NCI-H2081 (cell line): ENCODE data around the gene PANX3.
A peak's percentile ranks its signal among the peaks of the same experiment; 100 is the strongest.
"Not testable (repeated sequence)": the region's sequence is repeated elsewhere in the genome, so short reads cannot be mapped to it uniquely, and the experiment has no call there.

Source experiments
- DNase-seq, 2 experiments: peaks; one replicate each; lab custom pipeline; 2025; lab: John Stamatoyannopoulos, UW

PANX3 gene

GRCh38 chr11:124611064-124611463 is at the start of gene PANX3:
Gene PANX3, plus strand, starts transcription at chr11:124611428. Its CDS starts 129 bp downstream, at chr11:124611557.
- DNase-seq, result no peak

DNA sequence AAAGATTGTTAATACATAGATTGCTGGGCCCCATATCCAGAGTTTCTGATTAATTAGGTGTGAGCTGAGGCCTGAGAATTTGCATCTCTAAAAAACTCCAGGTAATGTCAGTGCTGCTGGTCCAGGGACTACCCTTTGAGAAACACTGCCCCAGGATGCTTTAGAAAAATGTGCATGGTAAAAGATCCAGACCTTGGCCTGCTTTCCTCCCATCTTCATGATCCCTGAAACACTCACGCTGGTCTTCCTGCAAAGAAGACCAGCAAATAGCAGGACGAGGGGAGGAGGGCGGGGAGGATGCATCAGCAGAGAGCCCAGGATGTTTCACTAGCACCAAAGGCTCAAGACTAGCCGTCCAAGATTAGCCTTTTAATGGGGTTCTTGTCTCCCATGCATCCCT is 41.5 kb upstream of the PANX3 start, which contains the start of gene OR8A1:
Gene OR8A1, plus strand, starts transcription at position 301 of the 400 bp plus-strand sequence. CDS start 123 bp downstream, outside the sequence.
- DNase-seq, result no peak

- no peak for DNase-seq
Observed at GRCh38 chr11:124570160-124570559, 41.1 kb upstream of the PANX3 start.

- no peak for DNase-seq
Observed at GRCh38 chr11:124577716-124578427, 33.4 kb upstream of the PANX3 start.

- DNase-seq, result no peak
Observed at GRCh38 chr11:124578761-124579160, 32.5 kb upstream of the PANX3 start.

DNA sequence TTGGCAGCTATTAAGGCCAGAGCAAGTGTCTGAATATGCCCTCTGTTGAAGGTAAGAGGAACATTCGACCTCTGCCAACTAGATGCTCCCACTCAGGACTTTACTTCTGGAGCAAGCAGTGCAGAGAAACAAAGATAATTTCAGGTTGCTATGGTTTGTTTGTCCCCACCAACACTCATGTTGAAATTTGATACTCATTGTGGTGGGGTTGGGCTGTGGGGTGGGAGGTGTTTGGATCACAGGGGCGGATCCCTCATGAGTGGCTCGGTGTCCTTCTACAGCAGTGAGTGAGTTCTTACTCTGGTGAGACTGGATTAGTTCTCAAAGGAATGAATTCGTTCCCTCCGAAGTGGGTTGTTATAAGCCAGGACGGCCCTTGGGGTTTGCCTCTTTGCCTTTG is 29.4 kb upstream of the PANX3 start:
- no peak for DNase-seq

- no peak for DNase-seq
Observed at GRCh38 chr11:124582565-124582964, 28.7 kb upstream of the PANX3 start.

- DNase-seq, result peak; percentile 2 to 74
Observed at GRCh38 chr11:124583781-124584180, 27.4 kb upstream of the PANX3 start.

GRCh38 chr11:124584681-124585372 is 26.4 kb upstream of the PANX3 start:
- no peak for DNase-seq

- DNase-seq, result peak; percentile 54 to 56
Observed at GRCh38 chr11:124586238-124586860, 24.9 kb upstream of the PANX3 start.

GRCh38 chr11:124591430-124591829 is 19.8 kb upstream of the PANX3 start:
- DNase-seq, result no peak

- DNase-seq, result no peak
Observed at GRCh38 chr11:124592627-124593026, 18.6 kb upstream of the PANX3 start.

DNA sequence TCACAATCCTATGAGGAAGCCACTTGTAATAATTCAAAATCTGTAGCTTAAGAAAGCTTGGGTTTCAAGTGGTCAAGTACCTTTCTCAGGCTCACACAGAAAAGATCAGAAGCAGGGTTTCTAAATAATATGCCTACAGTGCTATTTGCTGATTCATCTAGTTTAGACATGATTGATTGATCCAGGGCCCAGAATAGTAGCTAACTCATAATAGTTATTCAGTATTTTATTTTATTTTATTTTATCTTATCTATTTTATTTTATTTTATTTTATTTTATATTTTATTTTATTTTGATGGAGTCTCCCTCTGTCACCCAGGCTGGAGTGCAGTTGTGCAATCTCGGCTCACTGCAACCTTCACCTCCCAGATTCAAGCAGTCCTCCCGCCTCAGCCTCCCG is 15.9 kb upstream of the PANX3 start:
- no peak for DNase-seq

DNA sequence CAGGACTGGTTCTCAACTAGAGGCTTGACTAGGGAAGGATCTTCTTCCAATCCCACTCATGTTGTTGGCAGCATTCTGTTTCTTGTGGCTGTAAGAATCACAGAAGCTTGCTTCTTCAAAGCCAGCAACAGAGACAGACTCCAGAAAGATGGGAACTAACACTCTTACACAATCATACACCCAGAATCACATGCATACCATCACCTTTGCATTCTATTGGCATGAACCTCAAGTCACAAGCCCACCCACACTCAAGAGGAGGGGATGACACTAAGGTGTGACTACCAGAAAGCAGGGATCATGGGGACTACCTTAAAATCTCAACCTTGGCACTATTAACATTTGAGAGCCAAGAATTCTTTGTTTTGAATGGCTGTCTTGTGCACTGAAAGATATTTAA is 13.6 kb upstream of the PANX3 start:
- DNase-seq, result no peak

DNA sequence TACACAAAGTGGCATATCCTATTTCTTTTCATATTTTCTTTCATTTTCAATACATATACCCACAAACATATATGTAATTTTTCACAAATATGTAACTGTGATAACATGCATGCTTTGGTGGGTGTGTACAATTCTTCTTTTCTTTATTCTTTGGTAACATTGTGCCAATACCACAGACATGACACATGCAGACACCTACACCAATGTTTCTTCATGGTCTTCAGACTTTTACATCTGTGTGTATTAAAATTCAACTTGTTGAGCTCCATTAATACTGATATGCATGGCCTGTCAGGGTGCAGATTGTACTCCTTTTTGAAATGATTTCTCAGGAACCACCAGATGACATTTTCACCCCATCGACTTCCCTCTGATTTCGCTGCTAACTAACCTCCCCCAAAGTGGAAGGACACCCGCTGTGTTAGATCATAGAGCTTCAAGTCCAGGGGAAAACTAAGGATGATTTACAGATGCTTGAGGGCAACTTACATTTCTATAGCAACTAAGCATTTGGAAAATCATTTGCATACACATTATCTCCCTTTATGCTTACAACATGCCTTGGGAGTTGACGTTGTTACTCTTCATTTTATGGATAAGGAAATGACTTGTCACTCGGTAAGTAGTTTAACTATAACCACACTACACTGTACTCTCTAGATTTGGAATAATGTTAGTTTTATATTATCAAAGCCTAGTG is 10.5 kb upstream of the PANX3 start:
- DNase-seq, result no peak

DNA sequence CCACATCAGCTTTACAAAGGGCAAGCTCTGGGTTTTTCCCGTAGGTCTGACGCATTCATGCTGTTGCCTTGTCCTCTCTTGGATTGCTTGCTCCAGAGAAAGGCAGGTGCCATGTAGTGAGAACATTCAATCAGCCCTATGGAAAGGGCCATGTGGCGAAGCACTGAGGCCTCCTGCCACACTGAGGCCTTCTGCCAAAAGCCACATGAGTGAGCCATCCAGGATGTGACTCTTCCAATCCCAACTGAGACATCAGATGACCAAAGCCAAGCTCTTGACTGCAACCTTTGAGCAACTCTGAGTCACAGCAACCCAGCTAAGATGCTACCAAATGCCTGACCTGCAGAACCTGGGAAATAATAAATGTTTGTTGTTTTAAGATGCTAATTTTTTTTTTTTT is 9.0 kb upstream of the PANX3 start:
- no peak for DNase-seq

DNA sequence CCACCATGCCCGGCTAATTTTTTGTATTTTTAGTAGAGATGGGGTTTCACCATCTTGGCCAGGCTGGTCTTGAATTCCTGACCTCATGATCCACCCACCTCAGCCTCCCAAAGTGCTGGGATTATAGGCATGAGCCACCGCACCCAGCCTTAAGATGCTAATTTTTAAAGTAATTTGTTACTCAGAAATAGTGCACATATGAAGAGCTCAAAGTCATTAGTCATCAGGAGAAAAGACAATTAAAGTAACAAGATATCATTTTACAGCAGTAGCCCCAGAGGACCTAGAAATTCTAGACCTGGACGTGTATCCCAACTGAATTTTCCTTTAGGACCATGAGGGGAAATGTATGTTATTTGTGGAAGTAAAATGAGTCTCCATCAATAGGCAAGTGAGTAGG is 8.5 kb upstream of the PANX3 start:
- not testable (repeated sequence) for DNase-seq

DNA sequence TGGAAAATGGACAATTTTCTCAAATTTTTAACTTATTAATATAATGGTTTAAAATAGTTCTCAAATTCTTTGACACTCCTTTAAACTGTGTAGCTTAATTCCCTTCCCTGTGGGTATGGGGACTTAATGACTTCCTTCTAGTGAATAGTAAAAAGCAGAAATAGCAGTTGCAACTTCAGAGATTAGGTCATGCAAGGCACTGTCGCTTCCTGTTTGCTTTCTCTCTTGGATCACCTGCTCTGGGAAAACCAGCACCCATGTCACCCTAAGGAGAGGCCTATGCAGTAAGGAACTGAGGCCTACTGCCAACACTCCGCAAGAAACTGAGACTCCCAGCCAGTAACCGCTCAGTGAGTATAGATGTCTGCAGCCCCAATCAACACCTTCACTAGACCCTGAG is 5.5 kb upstream of the PANX3 start:
- DNase-seq, result no peak

DNA sequence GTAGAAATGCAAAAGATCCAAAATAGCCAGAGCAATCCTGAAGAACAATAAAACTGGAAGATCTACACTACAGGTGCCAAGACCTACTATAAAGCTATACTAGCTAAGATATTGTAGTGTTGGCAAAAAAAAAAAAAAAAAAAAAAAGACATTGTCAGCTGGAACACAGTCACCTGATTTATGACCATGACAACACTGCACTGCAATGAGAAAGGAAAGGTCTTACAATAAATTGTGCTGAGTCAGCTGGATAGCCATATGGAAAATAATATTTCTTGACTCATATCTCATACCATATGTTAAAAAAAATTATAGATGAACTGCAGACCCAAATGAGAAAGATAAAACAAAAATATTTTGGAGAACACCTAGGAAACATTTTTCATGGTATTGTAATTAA is 3.1 kb upstream of the PANX3 start:
- DNase-seq, result no peak

- no peak for DNase-seq
Observed at GRCh38 chr11:124610295-124610694, 933 bp upstream of the PANX3 start.

- DNase-seq, result peak in 1 of 2 experiments; percentile 4
Observed at GRCh38 chr11:124612045-124612444, 817 bp downstream of the PANX3 start.

GRCh38 chr11:124612567-124613246 is 1.5 kb downstream of the PANX3 start:
- no peak for DNase-seq
